CD14-positive monocyte (primary cell): ENCODE data around the gene APEX1. TPM values are rescaled to one million over a fixed set of nuclear protein-coding genes. Genes with fewer than 3 reads are reported as not detected.
"Not testable (repeated sequence)": the region's sequence is repeated elsewhere in the genome, so short reads cannot be mapped to it uniquely, and the experiment has no call there.

Experiments used
- DNase-seq, 3 donors: peaks; one replicate each; pipeline ENCODE4 v3.0.0-alpha.2; 2011 to 2022
- H2AFZ ChIP-seq: 2 replicates; pipeline ENCODE4 v1.6.0; 2012; ENCODE audit warnings: mild to moderate bottlenecking, low read depth, low read length, inconsistent platforms; ENCODE audit not compliant: insufficient read depth, poor library complexity, severe bottlenecking
- H3K27ac ChIP-seq, 2 donors: 1 replicate in 1 of 2; 2 replicates in 1 of 2; pipeline ENCODE4 v1.5.1; 2012 to 2013; ENCODE audit warnings: low read length in 2 of 2, control low read depth in 1 of 2, inconsistent platforms in 1 of 2, low read depth in 1 of 2, mild to moderate bottlenecking in 1 of 2
- H3K27me3 ChIP-seq, 2 donors: one replicate each; pipeline versions ENCODE4 v1.6.0 to v1.6.1; 2011 to 2013; ENCODE audit warnings: low read length in 2 of 2; ENCODE audit not compliant: control insufficient read depth in 2 of 2, insufficient read depth in 2 of 2
- H3K36me3 ChIP-seq, 2 donors: replicated peaks in 1 of 2; 1 replicate in 1 of 2; 2 replicates in 1 of 2; pipeline versions ENCODE4 v1.5.1 to v1.6.1; 2012 to 2013; ENCODE audit warnings: low read length in 2 of 2, control low read depth in 1 of 2, inconsistent platforms in 1 of 2, mild to moderate bottlenecking in 1 of 2; ENCODE audit not compliant: insufficient read depth in 2 of 2, control insufficient read depth in 1 of 2
- H3K4me1 ChIP-seq, 2 donors: 1 replicate in 1 of 2; 2 replicates in 1 of 2; pipeline versions ENCODE4 v1.5.1 to v1.6.1; 2012 to 2013; ENCODE audit warnings: low read length in 2 of 2, control low read depth in 1 of 2, inconsistent platforms in 1 of 2, mild to moderate bottlenecking in 1 of 2, moderate library complexity in 1 of 2; ENCODE audit not compliant: insufficient read depth in 2 of 2, control insufficient read depth in 1 of 2
- H3K4me2 ChIP-seq: replicated peaks from 2 replicates; pipeline ENCODE3; 2012; ENCODE audit warnings: low read length, moderate library complexity, mild to moderate bottlenecking; ENCODE audit not compliant: poor library complexity, severe bottlenecking; ENCODE audit errors: extremely low read depth
- H3K4me3 ChIP-seq, 3 experiments: fragments of 200-600 bp in 1 of 3; sonication (generic) in 1 of 3; replicated peaks in 1 of 3; 1 replicate in 2 of 3; 2 replicates in 1 of 3; pipeline ENCODE4 v1.5.1; 2011 to 2013; ENCODE audit warnings: low read length in 3 of 3, mild to moderate bottlenecking in 3 of 3, control low read depth in 2 of 3, low read depth in 2 of 3, inconsistent platforms in 1 of 3, moderate library complexity in 1 of 3
- H3K79me2 ChIP-seq: 2 replicates; pipeline ENCODE4 v1.6.0; 2012; ENCODE audit warnings: mild to moderate bottlenecking, control low read depth, inconsistent platforms, low read length, moderate library complexity; ENCODE audit not compliant: insufficient read depth
- H3K9ac ChIP-seq: 2 replicates; pipeline ENCODE4 v1.6.0; 2017; ENCODE audit warnings: low read length, mild to moderate bottlenecking; ENCODE audit not compliant: insufficient read depth, poor library complexity, severe bottlenecking
- H3K9me3 ChIP-seq, 2 donors: replicated peaks in 1 of 2; 1 replicate in 1 of 2; 2 replicates in 1 of 2; pipeline versions ENCODE4 v1.5.1 to v1.6.1; 2012 to 2013; ENCODE audit warnings: low read length in 2 of 2, control low read depth in 1 of 2; ENCODE audit not compliant: control insufficient read depth in 1 of 2, insufficient read depth in 1 of 2
- H4K20me1 ChIP-seq: 2 replicates; pipeline ENCODE4 v1.6.0; 2012; ENCODE audit warnings: mild to moderate bottlenecking, low read length, control low read depth, moderate library complexity; ENCODE audit not compliant: insufficient read depth
- H3K27ac Mint-ChIP-seq, 7 donors: one replicate each; pipeline ENCODE4 v1.8.0; 2020; ENCODE audit warnings: mild to moderate bottlenecking in 7 of 7, mixed read lengths in 7 of 7, moderate library complexity in 6 of 7, inconsistent platforms in 2 of 7
- H3K27me3 Mint-ChIP-seq, 3 donors: one replicate each; pipeline ENCODE4 v1.8.0; 2021 to 2022; ENCODE audit warnings: low read depth in 3 of 3, mild to moderate bottlenecking in 3 of 3, mixed read lengths in 3 of 3, moderate library complexity in 3 of 3, inconsistent platforms in 1 of 3
- H3K36me3 Mint-ChIP-seq, 2 donors: one replicate each; pipeline ENCODE4 v1.8.0; 2020; ENCODE audit warnings: mixed read lengths in 2 of 2, inconsistent platforms in 1 of 2, mild to moderate bottlenecking in 1 of 2
- H3K4me1 Mint-ChIP-seq: one replicate; pipeline ENCODE4 v1.8.0; 2020; ENCODE audit warnings: mild to moderate bottlenecking, mixed read lengths
- H3K4me3 Mint-ChIP-seq, 2 donors: one replicate each; pipeline ENCODE4 v1.8.0; 2020; ENCODE audit warnings: mild to moderate bottlenecking in 2 of 2, mixed read lengths in 2 of 2, moderate library complexity in 1 of 2
- H3K9me3 Mint-ChIP-seq, 7 donors: one replicate each; pipeline ENCODE4 v1.8.0; 2020 to 2022; ENCODE audit warnings: mixed read lengths in 7 of 7, mild to moderate bottlenecking in 6 of 7, moderate library complexity in 6 of 7, inconsistent platforms in 2 of 7
- CTCF ChIP-seq: fragments of 200-600 bp; IDR thresholded peaks from one replicate; pipeline ENCODE4 v1.8.0; 2022; ENCODE audit warnings: antibody characterized with exemption, mild to moderate bottlenecking
- WGBS: methylation state at CpG from one replicate; pipeline ENCODE4 v1.1.5; 2013; ENCODE audit warnings: missing lambda C conversion rate; ENCODE audit not compliant: insufficient coverage; 5-methylcytosine and 5-hydroxymethylcytosine counted together
- intact Hi-C, 2 donors: fragments of 100-400 bp; cut with micrococcal nuclease; formaldehyde crosslinking; loops; one replicate each; pipeline versions ENCODE4 v1.15.0 to v1.15.1; 2023
- polyA plus RNA-seq, 3 donors: library from polyadenylated mRNA; depleted of rRNA in 1 of 3; unstranded in 2 of 3; stranded (reverse) in 1 of 3; fragments of 300-500 nt in 2 of 3; fragments of >200 nt in 1 of 3; fragmentation: Illumina TruSeq in 2 of 3; gene quantifications; 1 replicate in 2 of 3; 2 replicates in 1 of 3; pipeline ENCODE4 v1.2.3, GENCODE V29; 2012 to 2021

Gene APEX1
- polyA plus RNA-seq, 3 donors, result 69.7 to 208 (median 85.4) TPM

- Histone ChIP-seq H3K79me2 (no peaks in the 10 kb centered on the region), H3K9me3 (no peaks in the 10 kb centered on the region), H3K36me3 (peaks cover 3 to 11% of the 10 kb centered on the region in 2 donors), H3K4me2 (peak overlapping the region; percentile 58), H3K27me3 (no peaks in the 10 kb centered on the region), H2AFZ (peak overlapping the region; percentile 56), H3K9ac (no peak overlapping the region), H3K27ac (peak overlapping the region in 1 of 2 donors; percentile 21), H3K4me1 (peaks cover 52 to 58% of the 10 kb centered on the region in 2 donors), H4K20me1 (no peaks in the 10 kb centered on the region), H3K4me3 (peak overlapping the region in 1 of 3 experiments; percentile 38)
- H3K9me3 Mint-ChIP-seq, result peaks cover 0 to 9% (median 0%) of the 10 kb centered on the region in 7 donors
- intact Hi-C loops, result no loop called here
- DNase-seq, result peak in 1 of 3 donors; percentile 21
- WGBS, result no CpG with 5 or more reads among the region's 5 CpGs
- peak overlapping the region in 1 of 2 donors; percentile 78 for H3K4me3 Mint-ChIP-seq
- H3K4me1 Mint-ChIP-seq, result peaks cover 55% of the 10 kb centered on the region
- H3K27ac Mint-ChIP-seq, result peak overlapping the region in 2 of 7 donors; percentile 43 to 50
- TF ChIP-seq CTCF, result no peak
- peaks cover 0 to 1% (median 0%) of the 10 kb centered on the region in 3 donors for H3K27me3 Mint-ChIP-seq
- H3K36me3 Mint-ChIP-seq, result peaks cover 0 to 2% of the 10 kb centered on the region in 2 donors
Observed at GRCh38 chr14:20440882-20441281, 14.1 kb upstream of the APEX1 start.

GRCh38 chr14:20441461-20441860 lies 13.6 kb upstream of the APEX1 start:
- DNase-seq, result peak in 2 of 3 donors; percentile 22 to 30
- Mint-ChIP-seq H3K36me3 (peaks cover 0 to 2% of the 10 kb centered on the region in 2 donors), H3K4me1 (peaks cover 55% of the 10 kb centered on the region), H3K9me3 (peaks cover 0 to 9% (median 0%) of the 10 kb centered on the region in 7 donors), H3K4me3 (peak overlapping the region in 1 of 2 donors; percentile 78), H3K27me3 (peaks cover 0 to 1% (median 0%) of the 10 kb centered on the region in 3 donors), H3K27ac (peak overlapping the region in 3 of 7 donors; percentile 21 to 55 (median 51))
- no peak for TF ChIP-seq CTCF
- Histone ChIP-seq H3K4me2 (peak overlapping the region; percentile 58), H4K20me1 (no peaks in the 10 kb centered on the region), H3K27me3 (no peaks in the 10 kb centered on the region), H3K27ac (peak overlapping the region in 1 of 2 donors; percentile 21), H3K79me2 (no peaks in the 10 kb centered on the region), H3K4me1 (peaks cover 52 to 58% of the 10 kb centered on the region in 2 donors), H3K4me3 (peak overlapping the region in 1 of 3 experiments; percentile 38), H3K36me3 (peaks cover 9 to 17% of the 10 kb centered on the region in 2 donors), H3K9me3 (no peaks in the 10 kb centered on the region), H2AFZ (peak overlapping the region; percentile 56), H3K9ac (no peak overlapping the region)
- intact Hi-C loops, result no loop called here
- 86% methylated on average over 1 of the region's 2 CpGs for WGBS

DNA sequence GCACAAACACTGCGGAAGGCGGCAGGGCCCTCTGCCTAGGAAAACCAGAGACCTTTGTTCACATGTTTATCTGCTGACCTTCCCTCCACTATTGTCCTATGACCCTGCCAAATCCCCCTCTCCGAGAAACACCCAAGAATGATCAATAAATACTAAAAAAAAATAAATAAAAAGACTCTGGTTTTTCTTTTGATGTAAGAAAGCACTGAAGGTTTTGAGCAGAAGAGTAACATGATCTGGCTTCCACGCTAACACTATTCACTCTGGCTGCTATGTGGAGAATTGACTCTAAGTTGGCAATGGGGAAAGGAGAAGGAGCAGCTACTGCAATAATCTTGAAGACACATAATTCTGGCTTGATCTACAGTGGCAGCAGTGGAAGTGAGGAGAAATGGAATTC lies 11.4 kb upstream of the APEX1 start:
- H3K9ac ChIP-seq, H3K4me2 ChIP-seq, H3K27me3 Mint-ChIP-seq, H2AFZ ChIP-seq, intact Hi-C loops, H3K36me3 Mint-ChIP-seq, H3K27ac Mint-ChIP-seq, H3K9me3 Mint-ChIP-seq, H3K4me3 Mint-ChIP-seq, H3K4me3 ChIP-seq, H4K20me1 ChIP-seq, H3K79me2 ChIP-seq, H3K9me3 ChIP-seq, DNase-seq, H3K27ac ChIP-seq, H3K27me3 ChIP-seq: not testable (repeated sequence)
- Histone ChIP-seq H3K36me3 (peaks cover 31 to 39% of the 10 kb centered on the region in 2 donors), H3K4me1 (peaks cover 34 to 39% of the 10 kb centered on the region in 2 donors)
- peaks cover 37% of the 10 kb centered on the region for H3K4me1 Mint-ChIP-seq
- WGBS, result no CpG with 5 or more reads among the region's 4 CpGs
